GM12891 (cell line): ENCODE data around the gene ZNF280A.

Experiments
- PAX5 ChIP-seq: IDR thresholded peaks from 2 replicates; pipeline ENCODE4 v1.6.1; 2011; ENCODE audit warnings: low read length, moderate library complexity, mild to moderate bottlenecking; ENCODE audit not compliant: insufficient read depth, severe bottlenecking
- POLR2A ChIP-seq: IDR thresholded peaks from 2 replicates; pipeline ENCODE4 v1.6.1; 2011; ENCODE audit warnings: low read depth, low read length, control low read depth
- POLR2AphosphoS5 ChIP-seq: IDR thresholded peaks from 2 replicates; pipeline ENCODE4 v1.6.1; 2011; ENCODE audit warnings: low read depth, low read length, control low read depth
- POU2F2 ChIP-seq: IDR thresholded peaks from 2 replicates; pipeline ENCODE4 v1.6.1; 2011; ENCODE audit warnings: low read depth, mild to moderate bottlenecking, control low read depth, low read length, moderate library complexity
- SPI1 ChIP-seq: IDR thresholded peaks from 2 replicates; pipeline ENCODE4 v1.6.1; 2011; ENCODE audit warnings: low read depth, low read length, control low read depth
- TAF1 ChIP-seq: IDR thresholded peaks from 2 replicates; pipeline ENCODE4 v1.6.1; 2011; ENCODE audit warnings: low read depth, low read length, control low read depth

- TF ChIP-seq POLR2AphosphoS5 (no peak), POLR2A (no peak), TAF1 (no peak), PAX5 (no peak), SPI1 (no peak), POU2F2 (no peak)
Measured at GRCh38 chr22:22488736-22489135, 31.3 kb downstream of the ZNF280A start.
